ENCODE measurements around the gene SLC51A.
A peak's percentile ranks its signal among the peaks of the same experiment; 100 is the strongest.
"Not testable (repeated sequence)": the region's sequence is repeated elsewhere in the genome, so short reads cannot be mapped to it uniquely, and the experiment has no call there.

Gene SLC51A

GRCh38 chr3:196216089-196216564 is at the start of gene SLC51A:
SLC51A (plus strand) TSS chr3:196216534; CDS start chr3:196216713, 179 bp downstream.
- no peak for DNase-seq (ENCODE audit: low spot score)

DNA sequence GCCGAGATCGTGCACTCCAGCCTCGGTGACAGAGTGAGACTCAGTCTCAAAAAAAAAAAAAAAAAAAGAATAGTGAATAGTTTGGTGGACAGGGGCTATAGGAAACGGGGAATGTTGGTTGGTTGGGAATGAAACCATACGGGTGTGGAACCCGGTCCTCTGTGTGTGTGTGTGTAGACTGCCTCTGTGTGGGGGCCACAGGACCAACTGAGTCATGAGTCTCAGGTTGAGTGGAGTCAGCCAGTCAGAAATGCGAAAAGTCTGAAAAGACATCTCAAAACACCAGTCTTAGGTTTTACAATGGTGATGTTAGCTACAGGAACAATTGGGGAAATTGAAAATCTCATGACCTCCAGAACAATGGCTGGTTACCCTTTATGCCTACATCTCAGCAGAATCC is 49.6 kb upstream of the SLC51A start:
- no peak for DNase-seq (ENCODE audit: low spot score)

- no peak for DNase-seq (ENCODE audit: low spot score)
These were observed 47.4 kb upstream of the SLC51A start for GRCh38 chr3:196168808-196169391.

GRCh38 chr3:196169836-196170240 is 46.5 kb upstream of the SLC51A start:
- DNase-seq (ENCODE audit: low spot score) = no peak

GRCh38 chr3:196170296-196170695 is 46.0 kb upstream of the SLC51A start:
- DNase-seq (ENCODE audit: low spot score) = not testable (repeated sequence)

DNA sequence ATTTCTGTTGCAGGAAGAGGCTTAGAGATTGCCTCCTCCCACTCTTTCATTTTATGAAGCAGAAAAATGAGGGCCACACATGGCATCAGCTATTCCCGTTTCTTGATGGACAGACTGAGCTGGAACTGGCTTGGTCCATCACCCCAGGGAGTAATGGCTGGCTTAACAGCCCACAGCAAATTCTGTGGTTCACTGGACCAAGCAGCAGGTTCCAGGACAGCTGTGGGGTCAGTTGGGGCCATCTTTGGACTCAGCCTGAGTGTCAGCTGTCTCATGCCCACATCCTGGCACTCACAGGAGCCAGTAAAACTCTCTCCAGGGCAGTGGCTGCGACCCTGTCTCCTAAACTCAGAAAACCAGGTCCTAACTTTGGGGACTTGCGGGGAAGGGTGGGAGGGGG is 41.7 kb upstream of the SLC51A start:
- no peak for DNase-seq (ENCODE audit: low spot score)

- DNase-seq (ENCODE audit: low spot score) = no peak
These were observed 41.2 kb upstream of the SLC51A start for GRCh38 chr3:196175116-196175625.

- DNase-seq (ENCODE audit: low spot score) = no peak
These were observed 40.6 kb upstream of the SLC51A start for GRCh38 chr3:196175722-196176121.

DNA sequence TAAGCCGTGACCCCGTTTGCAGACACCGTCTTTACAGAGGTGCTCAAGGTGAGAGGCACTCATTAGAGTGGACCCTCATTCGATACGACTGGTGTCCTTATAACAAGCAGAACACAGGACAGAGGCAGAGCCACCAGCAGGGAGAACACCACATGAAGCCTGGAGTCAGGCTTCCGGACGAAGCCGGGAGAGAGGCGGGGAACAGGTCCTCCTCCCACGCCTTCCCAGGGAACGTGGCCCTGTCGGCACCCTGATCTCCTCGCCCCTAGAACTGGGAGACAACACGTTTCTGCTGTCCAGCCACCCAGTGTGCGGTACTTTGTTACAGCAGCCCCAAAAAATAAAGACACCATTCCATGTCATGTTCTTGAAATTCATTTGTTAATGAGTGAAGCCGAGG is 38.8 kb upstream of the SLC51A start:
- no peak for DNase-seq (ENCODE audit: low spot score)

DNA sequence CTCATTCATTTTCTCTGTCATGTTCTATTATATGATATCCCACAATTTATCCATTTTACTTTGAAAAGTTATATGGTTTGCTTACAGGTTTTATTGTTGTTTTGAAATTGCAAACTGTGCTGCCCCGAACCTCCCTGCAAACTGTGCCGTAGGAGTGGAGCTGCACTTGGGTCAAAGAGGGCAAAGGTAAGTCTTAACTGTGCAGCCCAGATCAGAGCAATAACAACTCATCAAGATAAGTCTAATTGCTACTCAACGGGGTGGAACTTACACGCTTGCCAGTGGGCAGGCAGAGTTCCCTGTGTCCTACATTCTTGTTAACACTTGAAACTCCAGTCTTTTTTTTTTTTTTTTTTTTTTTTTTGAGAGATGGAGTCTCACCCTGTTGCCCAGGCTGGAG is 38.4 kb upstream of the SLC51A start:
- DNase-seq (ENCODE audit: low spot score) = no peak

GRCh38 chr3:196178993-196179379 is 37.3 kb upstream of the SLC51A start:
- DNase-seq (ENCODE audit: low spot score) = no peak

- peak; percentile 69 for DNase-seq (ENCODE audit: low spot score)
These were observed 36.7 kb upstream of the SLC51A start for GRCh38 chr3:196179380-196180308.

DNA sequence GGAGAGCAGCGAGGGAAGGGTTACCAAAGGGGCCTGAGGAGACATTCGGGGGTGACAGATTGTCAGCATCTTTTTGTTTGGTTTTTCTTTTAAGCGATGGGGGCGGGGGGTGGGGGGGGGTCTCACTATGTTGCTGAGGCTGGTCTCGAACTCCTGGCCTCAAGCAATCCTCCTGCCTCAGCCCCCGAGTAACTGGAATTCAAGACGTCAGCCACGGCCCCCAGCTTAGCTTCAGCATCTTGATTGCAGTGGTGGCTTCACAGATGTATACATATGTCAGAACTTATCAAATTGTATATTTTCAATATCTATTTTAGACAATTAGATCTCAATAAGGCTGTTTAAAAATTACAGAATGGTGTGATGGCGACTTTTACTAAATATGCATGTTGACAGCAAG is 36.0 kb upstream of the SLC51A start:
- DNase-seq (ENCODE audit: low spot score) = no peak

- DNase-seq (ENCODE audit: low spot score) = no peak
These were observed 35.2 kb upstream of the SLC51A start for GRCh38 chr3:196181127-196181546.

DNA sequence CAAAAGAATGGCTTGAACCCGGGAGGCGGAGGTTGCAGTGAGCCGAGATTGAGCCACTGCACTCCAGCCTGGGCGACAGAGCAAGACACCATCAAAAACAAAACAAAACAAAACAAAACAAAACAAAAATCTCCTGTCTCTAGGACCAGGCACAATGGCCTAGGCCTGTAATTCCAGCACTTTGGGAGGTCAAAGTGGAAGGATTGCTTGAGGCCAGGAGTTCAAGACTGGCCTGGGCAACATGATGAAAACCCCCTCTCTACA is 32.2 kb upstream of the SLC51A start:
- not testable (repeated sequence) for DNase-seq (ENCODE audit: low spot score)

- DNase-seq (ENCODE audit: low spot score) = no peak
These were observed 31.5 kb upstream of the SLC51A start for GRCh38 chr3:196184881-196185280.

DNA sequence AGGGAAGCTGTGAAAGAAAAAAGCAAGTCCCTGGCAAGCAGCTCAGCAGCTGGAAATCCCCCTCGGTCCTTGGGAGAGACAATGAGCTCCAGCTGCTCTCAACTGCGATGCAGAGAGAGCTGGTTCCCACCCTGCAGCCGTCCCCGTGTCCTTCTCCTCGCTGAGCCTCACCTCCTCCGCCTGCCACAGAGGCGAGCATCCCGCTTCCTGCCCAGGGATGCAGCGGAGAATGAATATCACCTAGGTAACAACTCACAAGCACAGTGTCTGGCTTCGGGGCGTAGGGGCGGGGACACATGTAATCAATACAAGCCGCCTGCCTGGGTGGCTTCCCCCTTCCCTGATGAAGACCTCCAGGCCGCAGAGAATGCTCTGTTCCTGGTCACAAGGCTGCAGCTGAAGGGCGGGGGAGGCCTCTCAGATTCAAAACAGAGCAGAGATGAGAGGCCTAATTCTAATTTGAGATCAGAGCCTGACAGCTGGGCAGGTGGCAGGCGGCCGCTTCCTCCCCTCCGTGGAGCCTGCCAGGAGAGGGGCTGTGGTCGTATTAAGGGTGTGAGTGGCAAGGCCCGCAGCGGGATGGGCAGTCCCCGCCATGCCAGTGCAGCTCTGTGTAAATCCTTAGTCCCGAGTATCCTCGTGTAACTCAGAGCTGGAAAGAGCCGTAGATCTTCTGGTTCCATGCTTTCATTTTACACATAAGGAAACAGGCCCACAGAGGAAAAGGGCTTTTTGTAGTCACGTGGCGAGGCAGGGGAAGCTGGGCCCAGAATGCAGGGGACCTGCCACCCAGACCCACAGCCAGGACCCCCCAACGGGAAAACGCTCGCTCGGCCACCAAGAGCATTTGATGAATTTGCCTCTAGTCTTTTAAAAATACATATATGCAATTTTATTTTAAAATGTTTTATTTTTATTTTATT is 29.4 kb upstream of the SLC51A start:
- DNase-seq (ENCODE audit: low spot score) = peak; percentile 48

DNA sequence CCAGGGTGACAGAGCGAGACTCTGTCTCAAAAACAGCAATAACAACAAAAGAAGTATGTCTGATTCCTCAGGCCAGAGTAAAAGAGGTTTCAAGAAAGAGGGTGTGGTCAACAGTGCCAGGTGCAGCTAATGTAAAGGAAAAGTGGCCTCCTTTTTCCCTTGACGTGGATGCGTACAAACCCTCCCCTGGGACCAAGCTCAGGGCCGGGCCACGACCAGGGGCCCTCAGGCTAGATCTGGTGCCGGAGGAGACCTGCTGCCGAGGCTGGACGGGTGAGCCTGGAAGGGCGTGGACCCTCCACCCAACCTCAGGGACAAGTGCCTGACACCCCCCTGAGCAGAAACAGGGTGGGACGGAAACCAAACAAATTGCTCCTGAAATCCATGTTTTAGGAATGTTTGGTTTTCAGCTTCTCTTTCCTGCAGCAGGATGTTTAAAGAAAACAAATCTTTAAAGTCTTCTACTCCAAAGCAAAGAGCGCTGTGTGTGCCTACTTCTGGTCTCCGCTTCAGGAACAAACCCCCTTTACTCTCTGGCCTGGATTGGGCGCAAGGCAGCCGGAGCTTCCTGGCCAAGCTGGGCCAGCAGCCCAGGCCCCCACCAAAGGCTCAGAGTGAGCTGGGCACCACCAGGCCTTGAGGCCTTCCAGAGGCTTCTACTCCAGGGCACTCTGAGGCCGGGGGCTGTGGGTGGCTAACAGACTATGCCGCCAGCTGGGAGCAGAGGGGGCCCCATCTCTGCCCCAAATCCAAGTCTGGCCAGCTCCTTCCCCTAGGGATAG is 26.6 kb upstream of the SLC51A start:
- DNase-seq (ENCODE audit: low spot score) = no peak

DNA sequence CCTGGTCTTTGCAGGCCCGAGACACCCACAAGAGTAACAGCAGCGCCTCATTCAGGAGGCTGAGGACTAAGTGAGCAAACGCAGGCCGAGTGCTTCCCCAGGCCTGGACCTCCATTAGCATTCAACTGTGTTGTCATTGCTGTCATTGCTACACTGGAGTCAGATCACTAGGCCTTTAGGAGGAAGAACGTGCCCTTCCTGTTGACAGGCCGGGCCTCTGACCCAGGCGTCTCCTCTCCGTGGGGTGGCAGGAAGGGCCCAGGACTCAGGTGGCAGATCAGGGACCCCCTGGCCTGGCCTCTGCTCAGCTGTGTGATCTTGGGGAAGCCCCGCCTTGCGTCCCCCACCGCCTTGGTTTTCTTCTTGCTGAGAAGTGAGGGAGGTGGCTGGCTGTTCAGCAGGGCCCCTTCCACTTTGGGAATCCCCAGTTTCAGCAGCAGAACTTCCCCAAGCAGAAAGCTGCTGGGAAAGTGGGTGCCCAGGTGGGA is 24.3 kb upstream of the SLC51A start:
- DNase-seq (ENCODE audit: low spot score) = peak; percentile 39

DNA sequence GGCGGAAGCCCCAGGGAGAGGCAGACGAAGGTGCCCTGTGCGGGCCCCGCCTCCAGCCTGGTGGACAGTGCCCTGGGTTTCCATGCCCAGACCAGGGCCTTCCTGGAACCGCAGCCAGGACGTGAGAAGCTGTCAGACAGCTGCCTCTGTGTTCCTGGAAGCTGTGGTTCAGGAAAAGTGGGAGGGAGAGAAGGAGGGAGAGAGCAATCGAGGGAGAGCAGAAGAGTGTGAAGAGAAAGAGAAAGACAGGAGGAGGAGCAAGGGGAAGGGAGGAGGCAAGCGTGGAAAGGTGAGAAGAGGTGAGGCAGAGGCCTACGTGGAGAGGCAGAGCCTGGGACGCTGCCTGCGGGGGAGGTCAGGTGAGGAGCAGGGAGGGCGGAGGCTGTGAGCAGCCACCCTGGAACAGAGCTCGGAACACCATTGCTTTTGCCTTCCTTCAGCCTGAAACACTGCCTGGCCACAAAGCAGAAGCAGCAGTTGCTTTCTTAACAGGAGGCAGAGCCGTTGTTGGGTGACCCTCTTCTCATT is 23.7 kb upstream of the SLC51A start:
- DNase-seq (ENCODE audit: low spot score) = peak; percentile 55

GRCh38 chr3:196193133-196193735 is 23.1 kb upstream of the SLC51A start:
- DNase-seq (ENCODE audit: low spot score) = peak; percentile 54

Measured in hematopoietic multipotent progenitor cell treated with erythropoietin and hydrocortisone succinate and interleukin-3 and kit ligand, for 15 days (in vitro differentiated cells).